GM12891 (cell line): Measurements from ENCODE around the gene ZSWIM1.

Source experiments
- PAX5 ChIP-seq: IDR thresholded peaks from 2 replicates; pipeline ENCODE4 v1.6.1; 2011; ENCODE audit warnings: low read length, moderate library complexity, mild to moderate bottlenecking; ENCODE audit not compliant: insufficient read depth, severe bottlenecking
- POLR2A ChIP-seq: IDR thresholded peaks from 2 replicates; pipeline ENCODE4 v1.6.1; 2011; ENCODE audit warnings: low read depth, low read length, control low read depth

GRCh38 chr20:45851501-45851900 lies 29.5 kb upstream of the ZSWIM1 start:
- TF ChIP-seq POLR2A, result no peak
- TF ChIP-seq PAX5, result no peak
